CD4-positive, alpha-beta T cell treated with Interleukin-17A for 4 hours (primary cell): ENCODE results near the gene ITGBL1.

ENCODE experiments used
- DNase-seq: peaks from one replicate; pipeline ENCODE4 v3.0.0-alpha.2; 2020; ENCODE audit warnings: mixed read lengths

The ITGBL1 gene

DNA sequence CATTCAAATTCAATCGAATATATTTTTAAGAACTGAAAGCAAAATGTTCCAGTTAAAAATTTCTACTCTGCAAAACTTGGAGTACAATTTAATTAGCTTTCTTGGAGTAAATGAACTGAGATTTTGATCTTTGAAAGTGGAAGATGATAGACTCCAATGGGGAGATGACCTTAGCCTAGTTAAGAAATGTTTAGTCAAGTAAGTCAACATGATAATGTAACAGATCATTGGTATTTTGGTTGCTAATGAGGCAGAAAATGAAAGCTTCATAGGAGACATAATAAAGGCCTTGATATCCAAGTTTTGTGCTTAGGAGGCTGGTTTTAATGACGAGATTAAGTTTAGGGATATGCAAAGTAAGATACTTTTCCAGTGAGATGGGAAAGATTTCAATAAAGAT lies 181.7 kb downstream of the ITGBL1 start:
- DNase-seq = no peak

DNA sequence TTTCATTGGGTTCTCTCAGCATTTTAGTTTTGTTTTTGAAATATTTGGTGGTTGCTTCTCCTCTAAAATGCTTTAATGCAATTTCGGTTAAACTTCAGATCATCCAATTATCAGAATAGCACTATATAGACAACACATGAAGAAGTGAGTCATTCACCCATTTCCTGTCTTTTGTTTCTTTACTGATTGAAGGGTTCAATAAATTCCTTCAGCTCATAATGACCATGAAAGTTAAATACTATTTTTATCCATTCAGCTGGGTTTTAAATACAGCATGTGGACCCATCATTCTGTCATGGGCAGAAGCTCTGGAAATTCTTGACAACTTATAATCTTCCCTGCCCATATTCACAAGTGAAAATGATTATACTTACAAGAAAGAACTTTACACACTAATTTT lies 187.2 kb downstream of the ITGBL1 start:
- DNase-seq = no peak

DNA sequence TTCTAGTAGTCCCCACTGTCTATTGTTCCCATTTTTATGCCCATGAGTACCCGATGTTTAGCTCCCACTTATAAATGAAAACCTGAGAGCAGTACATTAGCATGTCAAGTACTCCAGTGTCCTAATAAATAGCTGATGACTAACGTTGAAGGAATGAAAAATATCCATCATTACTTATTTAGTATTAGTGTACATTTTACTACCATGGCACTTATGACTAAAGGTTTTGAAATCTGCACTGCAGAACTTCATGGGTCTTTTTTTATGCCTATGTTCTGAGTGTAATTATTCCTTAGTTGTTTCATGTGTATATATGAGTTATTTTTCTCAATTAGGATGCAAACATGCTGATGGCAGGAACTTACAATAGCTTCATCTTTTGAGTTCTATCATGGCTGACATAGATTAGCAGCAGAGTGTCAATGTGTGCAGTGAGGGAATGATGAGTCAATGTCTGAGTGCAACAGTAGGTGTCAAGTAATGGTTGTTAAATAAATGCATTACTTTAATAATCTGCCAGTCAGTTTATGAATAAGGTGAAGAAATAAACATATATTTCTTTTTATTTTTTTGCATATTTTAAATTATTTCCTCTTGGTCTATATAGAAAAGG lies 188.4 kb downstream of the ITGBL1 start:
- no peak for DNase-seq

DNA sequence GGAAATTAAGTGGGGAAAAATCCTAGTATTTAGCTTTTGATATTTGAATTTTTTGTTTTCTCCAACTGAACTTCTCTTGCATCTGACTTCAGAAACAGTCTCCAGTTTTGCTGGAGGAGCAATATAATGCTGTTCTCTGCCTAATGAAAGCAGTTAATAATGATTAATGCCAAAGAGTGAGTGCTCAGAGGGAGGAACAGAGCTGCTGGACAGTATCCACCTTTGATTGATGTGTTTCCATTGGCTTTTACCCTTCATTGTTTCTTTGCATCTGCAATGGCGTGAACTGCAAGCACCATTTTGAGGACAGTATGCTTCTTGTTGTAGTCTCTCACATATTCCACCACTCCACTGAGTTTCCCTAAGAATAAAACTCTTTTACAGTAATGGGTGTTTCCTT lies 193.4 kb downstream of the ITGBL1 start:
- DNase-seq = no peak

DNA sequence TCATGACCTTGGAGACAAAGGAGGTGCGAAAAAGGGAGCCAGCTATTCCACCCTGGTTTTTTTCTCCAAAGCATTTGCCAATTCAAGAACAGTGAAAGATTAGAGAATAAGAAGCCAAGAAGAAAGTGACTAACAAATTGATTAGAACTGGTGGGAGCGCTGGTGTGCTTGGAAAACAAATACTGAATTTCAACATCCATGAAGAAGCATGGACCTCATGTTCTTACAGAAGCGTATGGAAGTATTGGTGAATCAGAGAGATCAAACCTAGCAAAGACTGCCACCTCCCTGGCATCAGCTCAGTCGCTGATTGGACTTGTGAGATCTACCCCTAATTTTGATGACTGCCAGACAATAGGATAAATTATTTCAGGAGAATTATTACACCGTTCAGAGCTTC lies 195.3 kb downstream of the ITGBL1 start:
- DNase-seq = no peak

DNA sequence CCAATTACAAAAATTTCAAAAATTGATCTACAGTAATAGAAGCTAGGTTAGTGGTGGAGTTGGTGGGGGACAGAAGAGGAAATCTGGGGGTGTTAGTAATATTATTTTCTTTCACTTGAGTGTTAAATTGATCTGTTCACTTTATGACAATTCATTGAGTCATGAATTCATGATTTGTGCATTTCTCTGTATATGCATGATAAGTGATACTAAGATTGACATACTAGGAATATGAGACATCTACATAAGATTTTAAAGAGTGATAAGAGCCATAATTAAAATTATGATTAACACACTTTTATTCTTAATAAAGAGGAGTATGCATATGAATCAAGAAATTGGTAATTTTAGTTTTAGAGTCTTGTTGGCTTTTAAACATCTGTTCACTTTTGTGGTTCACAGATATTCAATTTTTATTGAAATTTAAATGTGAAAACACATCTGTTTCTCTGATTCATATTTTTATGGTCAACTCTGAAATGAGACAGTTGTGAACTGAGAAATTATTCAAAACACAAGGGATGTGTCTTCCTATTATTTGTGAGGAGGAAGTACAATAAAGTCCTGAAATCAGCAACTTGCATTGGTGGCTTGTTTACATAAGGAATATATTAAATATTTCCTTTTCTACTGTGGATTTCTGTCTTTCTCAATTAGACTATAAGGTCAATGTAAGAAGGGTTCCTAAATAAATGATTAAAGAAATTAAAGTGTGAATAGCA lies 196.5 kb downstream of the ITGBL1 start:
- no peak for DNase-seq

DNA sequence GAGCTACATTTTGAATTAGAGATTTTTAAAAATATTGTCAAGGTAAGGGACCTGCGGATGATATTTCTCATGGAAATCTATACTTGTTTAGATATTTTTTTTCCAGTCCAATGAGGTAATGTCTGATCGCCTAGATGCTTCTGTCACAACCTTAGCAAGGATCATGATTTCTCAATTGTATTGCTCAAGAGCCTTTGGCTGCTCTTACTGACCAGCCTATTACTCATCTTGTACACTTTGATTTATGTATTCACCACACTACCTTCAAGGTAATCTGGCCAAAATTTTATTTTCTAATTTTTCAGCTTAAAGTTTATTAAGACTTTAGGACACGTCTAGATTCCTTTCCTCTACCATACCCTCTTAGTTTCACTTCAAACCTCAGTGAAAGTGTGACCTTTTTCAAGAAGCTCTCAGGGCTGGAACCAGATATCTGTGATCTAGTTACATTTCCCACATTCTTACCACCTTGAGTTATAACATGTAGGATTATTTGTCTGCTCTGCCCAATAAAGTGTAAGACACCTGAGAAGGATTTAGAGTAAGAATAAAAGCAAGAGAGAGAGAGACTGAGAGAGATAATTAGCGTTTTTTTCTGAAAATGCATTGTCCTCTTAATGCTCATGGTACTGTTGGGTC lies 197.1 kb downstream of the ITGBL1 start:
- no peak for DNase-seq

DNA sequence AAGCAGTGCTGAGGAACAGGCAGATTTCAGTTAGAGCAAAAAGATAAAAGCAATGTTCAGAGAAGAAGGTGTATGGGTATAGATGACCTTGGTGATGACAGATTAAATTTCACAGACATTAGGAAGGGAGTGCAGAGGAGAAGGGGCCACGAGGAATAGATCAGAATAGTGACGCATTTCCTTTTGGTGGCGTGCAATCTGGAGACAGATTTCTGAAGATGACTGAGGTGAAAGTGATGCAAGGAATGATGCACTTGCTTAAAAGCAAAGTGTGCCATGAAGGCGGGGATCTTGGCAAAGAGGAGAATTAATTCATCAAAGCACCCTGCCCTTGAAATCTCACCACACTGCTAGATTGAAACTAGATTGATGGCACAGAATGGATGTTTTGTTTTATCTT lies 202.4 kb downstream of the ITGBL1 start:
- DNase-seq = no peak

DNA sequence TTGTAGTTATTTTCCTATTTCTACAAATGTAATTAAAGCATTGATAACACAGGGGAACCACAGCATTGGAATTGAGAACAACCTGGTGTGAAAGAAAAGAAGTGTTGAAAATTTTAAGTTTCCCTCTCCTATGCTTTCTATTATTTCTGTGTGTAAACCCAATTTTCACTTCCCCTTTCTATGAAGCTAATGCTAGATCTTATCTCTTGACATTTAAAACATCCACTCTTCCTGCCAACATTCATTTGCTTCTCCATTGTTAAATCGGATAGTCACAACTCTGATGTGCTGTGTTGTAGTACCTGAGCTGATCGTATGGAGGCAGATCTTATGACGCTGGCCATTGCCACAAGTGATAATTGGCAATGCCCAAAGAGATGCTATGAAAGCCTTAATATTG lies 203.0 kb downstream of the ITGBL1 start:
- no peak for DNase-seq

DNA sequence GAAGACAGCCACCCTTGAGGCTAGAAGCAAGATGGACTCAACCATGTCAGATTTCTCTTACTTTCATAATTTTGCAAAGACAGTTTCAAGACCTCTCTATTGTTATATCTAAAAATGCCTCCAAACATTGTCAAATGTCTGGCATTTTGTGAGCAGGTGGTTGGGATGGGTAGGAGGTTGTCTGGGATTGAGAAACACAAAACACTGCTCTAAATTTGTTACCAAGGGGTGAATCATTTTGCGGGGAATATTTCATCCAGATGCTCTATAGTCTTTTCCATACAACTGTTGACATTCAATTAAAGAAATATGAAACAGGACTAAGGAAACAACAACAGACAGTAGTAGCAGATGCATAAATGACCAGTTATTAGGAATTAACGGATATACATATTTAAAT lies 208.2 kb downstream of the ITGBL1 start:
- DNase-seq = no peak

DNA sequence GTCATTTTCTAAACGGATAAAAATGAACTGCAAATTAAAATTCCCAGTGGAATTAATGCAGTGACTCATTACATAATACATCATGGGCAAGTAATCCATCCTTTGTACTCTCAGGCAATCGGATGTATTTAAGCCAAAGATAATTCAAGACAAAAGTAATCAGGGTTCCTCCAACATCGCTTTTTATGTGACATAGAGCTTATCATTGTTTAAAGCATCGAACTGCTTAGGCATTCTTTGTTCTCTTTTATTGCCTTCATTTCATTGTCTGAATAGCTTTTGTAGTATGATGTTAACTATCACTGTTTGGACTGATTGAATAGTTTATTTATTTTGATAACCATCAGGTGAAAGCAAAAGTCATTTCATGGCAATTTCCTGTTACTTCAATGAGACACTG lies 209.4 kb downstream of the ITGBL1 start:
- no peak for DNase-seq

DNA sequence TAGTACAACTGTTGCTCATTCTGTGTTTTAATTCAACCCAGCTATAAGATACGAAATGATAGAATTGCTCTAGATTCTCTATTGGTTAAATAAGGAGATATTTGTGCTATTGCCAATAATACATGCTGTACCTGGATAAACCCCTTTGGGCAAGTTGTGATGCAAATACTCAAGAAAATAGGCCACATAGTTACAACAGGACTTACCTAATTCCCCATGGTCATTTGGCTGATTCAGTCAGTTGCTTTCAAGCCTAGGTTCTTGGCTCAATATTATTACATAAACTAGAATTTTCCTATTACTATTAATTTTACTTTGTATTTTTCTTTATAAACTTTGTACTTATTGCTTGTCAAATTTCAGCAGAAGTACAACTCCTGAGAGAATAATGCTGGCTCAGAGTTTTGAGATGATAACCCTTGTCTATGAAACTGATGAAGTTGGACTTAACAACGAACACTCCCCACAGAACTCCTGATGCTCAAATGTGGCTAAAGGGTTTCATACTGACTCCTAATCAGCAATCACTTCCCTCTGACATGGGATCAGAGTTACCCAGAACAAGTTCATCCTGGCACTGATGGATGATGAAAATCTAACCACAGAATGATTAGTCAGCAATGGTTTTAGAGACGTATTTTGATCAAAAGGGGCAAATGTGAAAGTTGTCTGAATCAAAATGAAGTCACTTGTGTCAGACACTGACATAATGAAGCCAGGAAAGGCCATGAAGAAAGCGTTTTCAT lies 221.1 kb downstream of the ITGBL1 start:
- DNase-seq = no peak

DNA sequence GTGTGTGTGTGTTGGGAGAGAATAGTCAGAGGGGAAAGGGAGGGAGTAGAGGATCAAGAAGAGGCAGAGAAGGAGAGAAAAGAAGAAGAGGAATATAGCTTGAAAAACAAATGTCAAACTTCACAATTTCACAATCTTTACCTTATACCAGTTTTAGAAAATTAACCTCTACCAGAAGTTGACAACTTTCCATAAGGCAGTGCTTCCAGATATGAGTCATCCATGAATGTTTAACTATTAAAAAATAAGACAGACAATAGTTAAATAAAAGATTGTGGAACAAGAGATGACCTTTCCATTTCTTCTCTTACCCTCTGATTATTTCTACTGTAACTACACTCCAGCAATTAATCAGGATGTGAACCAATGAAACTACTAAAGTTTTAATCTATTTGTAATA lies 229.4 kb downstream of the ITGBL1 start:
- DNase-seq = no peak

DNA sequence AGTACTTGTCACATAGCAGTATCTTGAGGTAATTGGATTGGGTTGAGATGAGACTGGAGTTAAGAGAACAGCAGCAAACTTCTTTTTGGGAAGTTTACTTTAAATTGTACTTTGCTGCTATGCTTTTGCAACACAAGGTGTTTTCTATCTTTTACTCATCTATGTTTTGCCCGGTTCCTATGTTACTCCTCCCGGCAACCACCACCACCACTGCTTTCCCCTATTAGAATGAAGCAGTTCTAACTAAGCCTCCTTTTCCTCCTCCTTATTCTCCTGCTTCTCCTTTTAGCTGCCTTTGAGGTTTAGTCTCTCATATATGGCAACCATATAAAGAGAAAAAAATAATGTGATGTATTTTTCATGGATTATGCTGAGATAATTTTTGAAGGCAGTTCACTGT lies 233.5 kb downstream of the ITGBL1 start:
- no peak for DNase-seq

DNA sequence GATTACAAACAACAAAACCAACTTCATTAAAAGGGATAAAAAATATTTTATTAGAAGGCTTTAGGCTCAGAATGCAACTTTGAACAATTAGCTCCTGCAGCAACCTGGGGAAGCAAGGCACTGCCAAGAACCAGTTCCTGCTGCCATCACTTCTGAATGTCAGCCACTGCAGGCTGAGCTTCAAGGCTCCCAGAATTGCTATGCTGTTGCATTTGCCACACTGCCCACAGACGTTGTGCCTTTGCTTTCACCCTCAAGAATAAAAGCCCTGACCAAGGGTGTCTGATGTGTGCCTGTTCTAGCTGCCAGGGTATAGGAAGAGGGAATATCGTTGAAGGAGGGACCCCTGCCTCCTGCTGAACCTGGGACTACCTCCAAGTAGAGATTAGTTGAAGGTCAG lies 238.4 kb downstream of the ITGBL1 start:
- no peak for DNase-seq

DNA sequence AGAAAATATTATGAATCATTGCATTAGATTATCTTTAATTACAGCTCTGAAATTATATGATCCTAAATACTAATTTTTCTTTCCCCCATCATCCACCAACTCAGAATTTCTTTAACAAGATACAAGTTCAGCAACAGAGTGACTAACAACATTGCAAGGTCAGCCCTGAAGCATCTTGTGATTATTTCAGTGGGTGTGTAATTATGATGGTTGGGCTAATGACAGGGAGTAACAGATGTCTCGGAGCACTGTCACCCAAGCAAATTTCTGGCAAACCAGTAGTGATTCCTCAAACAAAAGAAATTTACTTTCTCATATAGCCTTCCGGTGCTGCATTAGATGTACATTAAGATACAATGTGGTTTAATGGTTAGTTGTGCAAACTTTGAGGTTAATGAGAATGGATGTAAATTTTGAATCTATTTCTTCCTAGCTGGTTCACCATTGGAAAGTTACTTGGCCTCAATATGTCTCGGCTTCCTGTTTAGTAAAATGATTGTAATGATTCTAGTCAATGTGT lies 238.9 kb downstream of the ITGBL1 start:
- DNase-seq = no peak

DNA sequence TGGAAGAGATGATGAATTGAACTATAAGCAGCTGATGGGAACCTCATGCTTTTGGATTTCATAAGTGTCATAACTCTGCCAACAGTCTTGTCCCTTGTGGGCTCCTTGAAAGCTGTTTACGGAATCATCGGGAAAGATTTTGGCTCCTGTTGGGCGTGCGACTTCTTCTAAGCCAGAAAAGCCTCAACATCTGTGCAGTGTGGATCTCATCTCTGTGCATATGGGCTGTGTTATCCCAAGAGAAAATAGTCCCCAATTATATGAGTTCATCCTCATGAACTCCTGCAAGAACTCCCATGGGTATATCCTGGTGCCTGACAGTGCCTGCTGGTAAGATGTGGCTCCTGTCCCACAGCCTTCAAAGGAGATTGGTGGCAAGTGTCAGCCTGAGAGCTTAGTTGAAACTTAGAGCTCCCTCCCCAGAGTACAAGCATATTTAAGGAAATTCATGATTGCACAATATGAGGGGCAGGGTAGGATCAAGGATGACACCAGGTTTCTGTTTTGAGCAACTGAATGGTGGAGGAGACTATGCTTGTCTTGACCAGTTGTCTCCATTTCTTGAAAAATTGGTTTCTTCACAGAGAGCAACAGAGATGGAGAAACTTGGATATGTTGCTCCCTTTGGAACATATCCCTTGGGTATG lies 243.5 kb downstream of the ITGBL1 start:
- no peak for DNase-seq

DNA sequence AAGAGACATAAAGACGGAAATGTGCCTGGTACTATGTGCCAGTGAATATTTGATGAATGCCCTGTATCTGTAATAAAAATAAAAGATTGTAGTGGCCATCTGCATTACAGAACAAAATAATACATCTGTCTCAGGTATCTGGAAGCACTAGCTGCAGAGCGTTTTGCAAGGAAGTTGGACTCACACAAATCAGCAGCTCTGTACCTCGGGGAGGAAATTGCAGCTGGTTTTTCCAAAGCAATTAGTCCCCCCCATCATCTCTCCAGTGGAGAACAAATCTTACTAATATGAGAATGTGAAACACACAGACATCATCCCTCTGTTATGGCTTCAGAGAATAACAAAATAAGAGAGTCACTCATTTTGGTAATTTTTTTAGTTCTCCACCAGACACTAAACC lies 245.3 kb downstream of the ITGBL1 start:
- DNase-seq = no peak

DNA sequence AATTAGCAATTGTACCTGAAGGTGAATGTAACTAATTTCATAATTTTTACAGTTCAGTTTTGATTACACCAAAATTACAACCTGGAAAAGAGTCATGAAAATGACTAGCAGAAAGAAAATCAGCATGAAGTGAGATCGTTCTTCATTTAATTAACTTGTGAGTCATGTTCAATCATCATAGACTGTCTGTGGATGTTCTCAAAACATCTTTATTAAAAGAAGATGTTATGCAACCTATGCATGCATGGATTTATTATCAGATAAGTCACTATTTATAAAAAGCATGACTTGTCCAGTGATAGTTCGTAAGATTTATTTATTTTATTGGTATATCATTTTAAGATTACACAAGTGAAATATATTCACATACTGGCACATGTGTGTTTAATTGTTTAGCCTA lies 245.9 kb downstream of the ITGBL1 start:
- no peak for DNase-seq

DNA sequence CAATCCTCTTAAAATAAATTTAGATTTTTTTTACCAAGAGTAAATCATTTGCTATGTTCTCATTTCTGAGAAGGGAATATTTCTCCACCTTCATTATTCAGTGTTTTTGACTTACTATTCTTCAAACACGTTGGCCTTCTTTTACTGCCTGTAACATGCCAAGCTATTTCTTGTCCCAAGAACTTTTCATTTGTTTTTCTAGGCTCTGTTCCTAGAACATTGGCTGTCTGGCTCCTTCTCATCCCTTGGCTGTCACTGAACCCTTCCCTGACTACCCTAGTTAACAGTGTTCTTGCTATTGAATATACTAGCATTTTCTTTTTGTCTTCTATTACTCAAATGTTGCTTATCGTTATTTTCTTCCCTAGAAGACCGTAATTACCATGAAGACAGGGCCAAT lies 248.1 kb downstream of the ITGBL1 start:
- no peak for DNase-seq

DNA sequence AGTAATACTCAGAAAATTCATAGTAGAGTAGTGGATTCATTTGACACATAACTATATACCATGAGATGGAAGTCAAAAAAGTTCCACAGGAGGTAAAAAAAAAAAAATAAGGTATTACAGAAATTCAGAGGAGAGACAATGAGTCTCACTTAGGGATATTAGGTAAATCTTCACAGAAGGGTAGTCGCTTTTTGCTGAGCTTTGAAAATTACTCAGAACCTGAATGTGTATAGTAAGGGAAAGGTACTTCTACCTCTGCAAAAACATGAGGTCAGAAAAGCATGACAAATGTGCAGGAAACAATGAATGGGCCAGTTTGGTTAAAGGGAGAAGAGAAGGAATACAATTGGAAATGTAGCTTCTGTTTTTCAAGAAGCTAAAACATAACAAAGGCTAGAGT lies 250.6 kb downstream of the ITGBL1 start:
- DNase-seq = no peak

DNA sequence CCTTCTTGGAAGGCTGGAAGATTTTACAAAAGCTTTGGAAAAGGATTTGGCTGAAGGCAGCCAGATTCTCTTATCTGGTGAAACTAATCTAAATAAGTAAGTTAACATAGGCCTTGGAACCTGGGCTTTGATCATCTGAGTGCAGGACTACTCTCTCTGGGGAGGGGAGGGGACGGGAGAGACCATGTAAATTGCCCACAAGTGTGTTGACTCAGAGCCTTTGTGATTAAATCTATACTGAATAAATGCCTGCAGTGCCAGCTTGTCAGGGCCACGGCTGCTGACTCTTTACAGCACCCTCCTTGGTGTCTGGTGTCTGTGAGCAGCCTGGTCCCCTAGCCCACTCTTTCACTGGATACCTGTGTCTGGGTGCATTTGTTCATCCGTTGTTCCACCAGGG lies 251.4 kb downstream of the ITGBL1 start:
- no peak for DNase-seq

DNA sequence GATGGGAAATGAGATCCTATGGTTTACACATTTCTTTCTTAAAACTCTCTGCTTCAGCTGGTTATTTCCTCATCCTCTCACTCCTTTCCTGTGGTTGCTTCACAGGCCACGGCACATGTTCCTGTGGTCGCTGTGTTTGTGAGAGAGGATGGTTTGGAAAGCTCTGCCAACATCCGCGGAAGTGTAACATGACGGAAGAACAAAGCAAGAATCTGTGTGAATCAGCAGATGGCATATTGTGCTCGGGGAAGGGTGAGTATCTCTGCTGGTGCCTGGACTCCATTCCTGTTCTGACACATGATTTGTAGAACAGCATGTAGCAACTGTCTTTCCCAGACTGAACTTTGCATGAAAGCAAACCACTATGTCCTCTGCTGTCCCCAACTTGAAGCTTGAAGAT lies 254.2 kb downstream of the ITGBL1 start:
- peak; percentile 7 for DNase-seq
